HEK293T (cell line): Measurements from ENCODE around the gene SHISA6.

Experiments used
- CTCF ChIA-PET: fragments of 350-600 bp; formaldehyde crosslinking; extraction: SDS; loops from one replicate; lab custom pipeline; 2021; ENCODE audit warnings: antibody characterized with exemption, inconsistent platforms; lab: Yijun Ruan, JAX
- POLR2A ChIA-PET: fragments of 350-600 bp; formaldehyde crosslinking; extraction: SDS; loops from one replicate; lab custom pipeline; 2020; ENCODE audit warnings: antibody characterized with exemption, inconsistent platforms; lab: Yijun Ruan, JAX
- DNase-seq: peaks from one replicate; pipeline ENCODE4 v3.0.0; 2012; ENCODE audit warnings: mixed read lengths; ENCODE audit errors: extremely low spot score
- ARNT ChIP-seq: fragments of 450-650 bp; IDR thresholded peaks from 2 replicates; pipeline ENCODE4 v1.6.1; 2017; ENCODE audit warnings: mild to moderate bottlenecking
- BHLHE40 ChIP-seq: fragments of 450-650 bp; IDR thresholded peaks from 2 replicates; pipeline ENCODE4 v1.6.1; 2016; ENCODE audit warnings: mild to moderate bottlenecking, moderate library complexity, borderline replicate concordance
- CTBP1 ChIP-seq: fragments of 450-650 bp; IDR thresholded peaks from 2 replicates; pipeline ENCODE4 v1.6.1; 2016; ENCODE audit warnings: borderline replicate concordance
- ELF4 ChIP-seq: fragments of 450-650 bp; IDR thresholded peaks from 2 replicates; pipeline ENCODE4 v1.6.1; 2017; ENCODE audit warnings: antibody characterized with exemption
- FOXA1 ChIP-seq: fragments of 450-650 bp; IDR thresholded peaks from 2 replicates; pipeline ENCODE4 v1.6.1; 2016; ENCODE audit warnings: mild to moderate bottlenecking
- FOXK2 ChIP-seq: fragments of 450-650 bp; IDR thresholded peaks from 2 replicates; pipeline ENCODE4 v1.6.1; 2016; ENCODE audit warnings: mild to moderate bottlenecking
- FOXM1 ChIP-seq: fragments of 450-650 bp; IDR thresholded peaks from 2 replicates; pipeline ENCODE4 v1.6.1; 2017; ENCODE audit warnings: mild to moderate bottlenecking, borderline replicate concordance
- HDGF ChIP-seq: fragments of 450-650 bp; IDR thresholded peaks from 2 replicates; pipeline ENCODE4 v1.6.1; 2017; ENCODE audit warnings: antibody characterized with exemption, borderline replicate concordance
- L3MBTL2 ChIP-seq: fragments of 450-650 bp; conservative IDR thresholded peaks from 2 replicates; pipeline ENCODE4 v1.6.1; 2016; ENCODE audit warnings: mild to moderate bottlenecking
- LEF1 ChIP-seq: fragments of 450-650 bp; IDR thresholded peaks from 2 replicates; pipeline ENCODE4 v1.6.1; 2017; ENCODE audit warnings: mild to moderate bottlenecking, borderline replicate concordance
- NFRKB ChIP-seq: fragments of 450-650 bp; IDR thresholded peaks from 2 replicates; pipeline ENCODE4 v1.6.1; 2016; ENCODE audit warnings: mild to moderate bottlenecking, moderate library complexity
- PKNOX1 ChIP-seq: fragments of 450-650 bp; IDR thresholded peaks from 2 replicates; pipeline ENCODE4 v1.6.1; 2016
- SP1 ChIP-seq: fragments of 450-650 bp; IDR thresholded peaks from 2 replicates; pipeline ENCODE4 v1.6.1; 2017
- SUZ12 ChIP-seq: fragments of 450-650 bp; IDR thresholded peaks from 2 replicates; pipeline ENCODE4 v1.6.1; 2016; ENCODE audit warnings: mild to moderate bottlenecking
- TARDBP ChIP-seq: fragments of 450-650 bp; IDR thresholded peaks from 2 replicates; pipeline ENCODE4 v1.6.1; 2016
- ZNF384 ChIP-seq: fragments of 450-650 bp; IDR thresholded peaks from 2 replicates; pipeline ENCODE4 v1.6.1; 2016

SHISA6 gene

GRCh38 chr17:11404431-11405276 is 163.6 kb downstream of the SHISA6 start:
- no peak for DNase-seq
- ChIA-PET POLR2A (no interaction called here), CTCF (no interaction called here)
- TF ChIP-seq L3MBTL2 (no peak), FOXK2 (no peak), BHLHE40 (no peak), SUZ12 (no peak), LEF1 (no peak), HDGF (no peak), NFRKB (no peak)

GRCh38 chr17:11406716-11407115 is 165.7 kb downstream of the SHISA6 start:
- DNase-seq, result no peak
- TF ChIP-seq PKNOX1 (no peak), TARDBP (no peak), FOXM1 (no peak), SUZ12 (no peak), HDGF (no peak), ZNF384 (no peak), L3MBTL2 (no peak), SP1 (no peak), NFRKB (no peak), CTBP1 (no peak), FOXK2 (no peak)
- POLR2A ChIA-PET, result no interaction called here
- CTCF ChIA-PET, result no interaction called here

GRCh38 chr17:11412654-11413053 is 171.6 kb downstream of the SHISA6 start:
- ChIA-PET CTCF (no interaction called here), POLR2A (no interaction called here)
- no peak for DNase-seq
- no peak for TF ChIP-seq PKNOX1
- TF ChIP-seq FOXM1, result no peak
- TF ChIP-seq CTBP1, result no peak
- TF ChIP-seq SUZ12, result no peak

GRCh38 chr17:11418342-11418741 is 177.3 kb downstream of the SHISA6 start:
- no peak for DNase-seq

GRCh38 chr17:11430751-11431150 is 189.7 kb downstream of the SHISA6 start:
- CTCF ChIA-PET, result no interaction called here
- no peak for TF ChIP-seq NFRKB
- no peak for DNase-seq
- POLR2A ChIA-PET, result no interaction called here

More at GRCh38 chr17:11418342-11418741, 177.3 kb downstream of the SHISA6 start:
- POLR2A ChIA-PET, result no interaction called here
- CTCF ChIA-PET, result no interaction called here
- TF ChIP-seq TARDBP (no peak), BHLHE40 (no peak), CTBP1 (no peak), ZNF384 (no peak), FOXA1 (no peak), NFRKB (no peak), HDGF (no peak), LEF1 (no peak), L3MBTL2 (no peak), FOXM1 (no peak), SUZ12 (no peak), FOXK2 (no peak), SP1 (no peak), ELF4 (no peak), ARNT (no peak)

GRCh38 chr17:11438673-11439072 is 197.7 kb downstream of the SHISA6 start:
- no peak for DNase-seq
- no peak for TF ChIP-seq FOXM1
- TF ChIP-seq ELF4, result no peak
- TF ChIP-seq TARDBP, result no peak
- no peak for TF ChIP-seq SP1
- TF ChIP-seq FOXA1, result no peak
- no peak for TF ChIP-seq HDGF
- no peak for TF ChIP-seq ARNT
- TF ChIP-seq LEF1, result no peak
- CTCF ChIA-PET, result no interaction called here
- POLR2A ChIA-PET, result no interaction called here

- ChIA-PET POLR2A (no interaction called here), CTCF (no interaction called here)
Measured at GRCh38 chr17:11441004-11441403, 200.0 kb downstream of the SHISA6 start.

More at GRCh38 chr17:11441004-11441403, 200.0 kb downstream of the SHISA6 start:
- DNase-seq, result no peak
- TF ChIP-seq SP1, result no peak
- no peak for TF ChIP-seq SUZ12
- no peak for TF ChIP-seq FOXA1
- TF ChIP-seq NFRKB, result no peak
- TF ChIP-seq ARNT, result no peak
- TF ChIP-seq PKNOX1, result no peak
- no peak for TF ChIP-seq CTBP1
- TF ChIP-seq L3MBTL2, result no peak
